DOHH2 (cell line): ENCODE measurements around the gene MPDZ.

Experiments used
- H3F3A ChIP-seq: fragments of 200-600 bp; sonication (generic), shearing (Covaris generic); 2 replicates; pipeline ENCODE4 v1.6.0; 2016; ENCODE audit warnings: antibody characterized with exemption, mild to moderate bottlenecking; ENCODE audit not compliant: control insufficient read depth, insufficient read depth
- H3K27ac ChIP-seq: fragments of 200-600 bp; sonication (generic); 2 replicates; pipeline ENCODE4 v1.5.1; 2014; ENCODE audit warnings: low read depth, mild to moderate bottlenecking, low read length, moderate library complexity
- H3K27me3 ChIP-seq: fragments of 200-600 bp; sonication (generic); 2 replicates; pipeline ENCODE4 v1.6.1; 2014; ENCODE audit warnings: mild to moderate bottlenecking, low read length, mixed read lengths; ENCODE audit not compliant: control insufficient read depth
- H3K36me3 ChIP-seq: fragments of 200-600 bp; sonication (generic); 2 replicates; pipeline ENCODE4 v1.6.1; 2014; ENCODE audit warnings: mild to moderate bottlenecking, low read length, moderate library complexity, mixed read lengths; ENCODE audit not compliant: control insufficient read depth
- H3K4me1 ChIP-seq: fragments of 200-600 bp; sonication (generic); 2 replicates; pipeline ENCODE4 v1.6.1; 2014; ENCODE audit warnings: mild to moderate bottlenecking, low read length, mixed read lengths; ENCODE audit not compliant: control insufficient read depth
- H3K4me2 ChIP-seq: fragments of 200-600 bp; sonication (generic); 2 replicates; pipeline ENCODE4 v1.6.0; 2014; ENCODE audit warnings: mild to moderate bottlenecking, low read length, moderate library complexity
- H3K4me3 ChIP-seq: fragments of 200-600 bp; sonication (generic); 2 replicates; pipeline ENCODE4 v1.5.1; 2014; ENCODE audit warnings: mild to moderate bottlenecking, low read length, mixed read lengths
- H3K79me2 ChIP-seq: fragments of 200-600 bp; sonication (generic); 2 replicates; pipeline ENCODE4 v1.6.1; 2014; ENCODE audit warnings: mild to moderate bottlenecking, low read length, mixed read lengths; ENCODE audit not compliant: control insufficient read depth
- H3K9me2 ChIP-seq: fragments of 200-600 bp; sonication (generic); replicated peaks from 2 replicates; pipeline ENCODE4 v1.6.1; 2014; ENCODE audit warnings: mild to moderate bottlenecking, low read length, mixed read lengths; ENCODE audit not compliant: control insufficient read depth
- H3K9me3 ChIP-seq: fragments of 200-600 bp; sonication (generic); 2 replicates; pipeline ENCODE4 v1.6.1; 2014; ENCODE audit warnings: antibody characterized with exemption, low read length, mixed read lengths; ENCODE audit not compliant: control insufficient read depth, insufficient read depth
- H4K20me1 ChIP-seq: fragments of 200-600 bp; sonication (generic); 2 replicates; pipeline ENCODE4 v1.6.0; 2014; ENCODE audit warnings: low read depth, mild to moderate bottlenecking, antibody characterized with exemption, low read length, moderate library complexity; ENCODE audit not compliant: control insufficient read depth, insufficient read depth
- EZH2phosphoT487 ChIP-seq: fragments of 200-600 bp; sonication (generic); IDR thresholded peaks from 2 replicates; pipeline ENCODE4 v1.6.1; 2017; ENCODE audit warnings: borderline replicate concordance, mild to moderate bottlenecking, antibody characterized with exemption, low read length, moderate library complexity, mixed read lengths
- TF ChIP-seq, protein P1 (sequence below): fragments of 200-600 bp; sonication (generic); IDR thresholded peaks from one replicate; pipeline ENCODE4 v1.5.1; 2014; ENCODE audit warnings: antibody characterized with exemption, mild to moderate bottlenecking, low read depth, low read length; ENCODE audit not compliant: poor library complexity, severe bottlenecking

Gene MPDZ

DNA sequence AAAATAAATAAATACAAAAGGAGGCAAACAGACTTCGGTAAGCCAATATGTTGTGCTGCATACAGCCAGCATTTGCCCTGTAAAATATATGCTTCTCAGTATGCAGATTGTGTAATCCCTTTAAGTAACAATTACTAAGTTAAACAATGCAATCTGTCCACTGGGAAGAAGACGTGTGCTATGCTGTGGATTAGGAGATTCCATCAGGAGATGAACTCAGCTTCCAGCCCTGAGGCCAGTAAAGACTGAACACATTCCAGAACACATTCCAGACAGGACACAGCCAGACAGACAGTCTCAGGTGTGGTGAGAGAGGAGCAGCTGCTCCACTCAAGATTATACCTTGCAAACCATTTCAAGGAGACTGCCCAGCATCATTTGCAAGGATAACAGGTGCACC, 97.8 kb downstream of the MPDZ start:
- TF ChIP-seq, protein P1, sequence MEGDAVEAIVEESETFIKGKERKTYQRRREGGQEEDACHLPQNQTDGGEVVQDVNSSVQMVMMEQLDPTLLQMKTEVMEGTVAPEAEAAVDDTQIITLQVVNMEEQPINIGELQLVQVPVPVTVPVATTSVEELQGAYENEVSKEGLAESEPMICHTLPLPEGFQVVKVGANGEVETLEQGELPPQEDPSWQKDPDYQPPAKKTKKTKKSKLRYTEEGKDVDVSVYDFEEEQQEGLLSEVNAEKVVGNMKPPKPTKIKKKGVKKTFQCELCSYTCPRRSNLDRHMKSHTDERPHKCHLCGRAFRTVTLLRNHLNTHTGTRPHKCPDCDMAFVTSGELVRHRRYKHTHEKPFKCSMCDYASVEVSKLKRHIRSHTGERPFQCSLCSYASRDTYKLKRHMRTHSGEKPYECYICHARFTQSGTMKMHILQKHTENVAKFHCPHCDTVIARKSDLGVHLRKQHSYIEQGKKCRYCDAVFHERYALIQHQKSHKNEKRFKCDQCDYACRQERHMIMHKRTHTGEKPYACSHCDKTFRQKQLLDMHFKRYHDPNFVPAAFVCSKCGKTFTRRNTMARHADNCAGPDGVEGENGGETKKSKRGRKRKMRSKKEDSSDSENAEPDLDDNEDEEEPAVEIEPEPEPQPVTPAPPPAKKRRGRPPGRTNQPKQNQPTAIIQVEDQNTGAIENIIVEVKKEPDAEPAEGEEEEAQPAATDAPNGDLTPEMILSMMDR, result no peak
- no peak for TF ChIP-seq EZH2phosphoT487
- Histone ChIP-seq H3K27ac (no peak overlapping the region), H3K9me3 (no peaks in the 10 kb centered on the region), H3K4me1 (no peaks in the 10 kb centered on the region), H3K9me2 (no peaks in the 10 kb centered on the region), H4K20me1 (no peaks in the 10 kb centered on the region), H3K4me2 (no peak overlapping the region), H3F3A (no peaks in the 10 kb centered on the region), H3K27me3 (no peaks in the 10 kb centered on the region), H3K4me3 (no peak overlapping the region), H3K79me2 (no peaks in the 10 kb centered on the region), H3K36me3 (no peaks in the 10 kb centered on the region)

DNA sequence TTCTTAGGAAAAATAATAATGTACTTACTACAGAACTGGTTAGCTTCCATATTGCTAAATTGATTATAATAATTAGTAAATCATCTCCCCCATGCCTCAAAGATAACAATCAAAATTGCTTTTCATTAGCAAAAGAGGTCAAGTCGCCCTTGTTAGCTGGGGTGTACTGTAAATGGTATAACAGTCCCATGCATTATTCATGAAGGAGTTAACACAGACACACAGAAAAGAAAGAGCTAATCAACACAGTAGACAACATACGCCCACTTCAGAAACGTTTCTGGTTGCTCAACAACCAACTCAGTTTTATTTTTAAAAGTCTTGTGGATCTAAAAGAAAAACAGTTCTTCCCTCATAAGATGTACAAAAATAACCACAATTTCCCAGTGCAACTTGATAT, 100.2 kb downstream of the MPDZ start:
- TF ChIP-seq EZH2phosphoT487, result no peak
- TF ChIP-seq, protein P1, result no peak

DNA sequence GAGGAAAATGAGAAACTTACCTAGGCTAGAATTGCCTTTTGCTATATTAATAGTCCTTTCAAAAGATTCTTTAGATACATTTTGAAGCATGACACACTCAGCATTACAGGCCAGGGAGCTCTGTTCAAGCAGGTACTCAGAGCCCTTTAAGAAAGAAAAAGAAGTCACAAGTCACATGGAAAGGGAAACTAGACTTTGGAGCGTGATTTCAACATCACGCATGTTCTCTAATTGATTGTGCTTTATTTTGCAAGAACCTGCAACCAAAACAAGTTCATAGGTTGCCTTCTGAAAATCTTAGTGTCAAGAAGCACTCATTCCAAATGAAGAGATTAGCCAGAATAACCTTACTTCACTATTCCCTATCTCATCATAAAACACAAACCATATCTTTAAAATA, 103.8 kb downstream of the MPDZ start:
- H3K4me1 ChIP-seq, result no peaks in the 10 kb centered on the region
- no peak overlapping the region for H3K4me3 ChIP-seq
- no peaks in the 10 kb centered on the region for H3K27me3 ChIP-seq
- TF ChIP-seq, protein P1, result no peak
- no peak for TF ChIP-seq EZH2phosphoT487
- no peaks in the 10 kb centered on the region for H3K36me3 ChIP-seq
- no peaks in the 10 kb centered on the region for H3K79me2 ChIP-seq
- no peak overlapping the region for H3K27ac ChIP-seq
- no peaks in the 10 kb centered on the region for H3K9me3 ChIP-seq
- no peak overlapping the region for H3K4me2 ChIP-seq
- no peaks in the 10 kb centered on the region for H4K20me1 ChIP-seq
- no peaks in the 10 kb centered on the region for H3K9me2 ChIP-seq
- H3F3A ChIP-seq, result no peaks in the 10 kb centered on the region

More for the DNA sequence above, 100.2 kb downstream of the MPDZ start:
- Histone ChIP-seq H3K27ac (no peak overlapping the region), H3K27me3 (no peaks in the 10 kb centered on the region), H3K79me2 (no peaks in the 10 kb centered on the region), H3K4me2 (no peak overlapping the region), H3K9me3 (no peaks in the 10 kb centered on the region), H3K36me3 (no peaks in the 10 kb centered on the region), H3K9me2 (no peaks in the 10 kb centered on the region), H3K4me3 (no peak overlapping the region), H4K20me1 (no peaks in the 10 kb centered on the region), H3F3A (no peaks in the 10 kb centered on the region), H3K4me1 (no peaks in the 10 kb centered on the region)
